Measurements from ENCODE around the gene PTRH1.

The PTRH1 gene

DNA sequence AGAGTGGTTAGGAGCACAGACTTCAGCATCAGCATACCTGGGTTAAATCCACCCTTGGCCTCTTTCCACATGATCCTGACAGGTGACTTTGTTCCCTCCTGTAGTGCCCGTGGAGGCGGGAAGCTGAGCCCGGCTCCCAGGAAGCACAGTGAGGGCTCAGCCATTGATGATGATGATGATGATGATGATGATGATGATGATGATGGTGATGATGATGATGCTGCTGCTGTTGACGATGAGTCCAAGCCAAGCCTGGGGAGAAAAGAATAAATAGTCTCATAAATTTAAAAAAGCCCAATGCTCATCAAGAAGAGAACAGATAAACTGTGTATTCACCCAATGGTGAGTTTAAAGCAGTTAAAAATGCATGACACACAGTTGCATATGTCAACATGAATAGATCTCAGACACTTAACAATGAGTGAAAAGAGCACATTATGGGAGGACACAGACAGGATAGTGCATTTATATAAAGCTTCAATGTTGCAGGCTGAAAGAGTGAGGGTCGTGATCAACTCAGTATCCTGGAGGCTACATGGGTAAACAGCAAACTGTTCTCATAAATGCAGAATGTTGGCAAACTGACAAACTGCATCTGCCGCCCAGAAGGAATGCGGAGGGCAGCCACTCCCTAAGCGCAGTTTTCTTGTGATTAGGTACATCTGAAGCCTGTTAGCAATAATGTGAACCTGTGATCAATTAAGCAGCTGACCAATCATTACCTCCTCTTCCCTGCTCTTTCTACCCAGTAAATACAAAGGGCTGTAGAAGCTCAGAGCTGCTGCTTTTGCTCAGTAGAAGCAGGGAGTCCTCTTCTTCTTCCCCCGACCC, 20.4 kb downstream of the PTRH1 start:
- no peak for DNase-seq

DNA sequence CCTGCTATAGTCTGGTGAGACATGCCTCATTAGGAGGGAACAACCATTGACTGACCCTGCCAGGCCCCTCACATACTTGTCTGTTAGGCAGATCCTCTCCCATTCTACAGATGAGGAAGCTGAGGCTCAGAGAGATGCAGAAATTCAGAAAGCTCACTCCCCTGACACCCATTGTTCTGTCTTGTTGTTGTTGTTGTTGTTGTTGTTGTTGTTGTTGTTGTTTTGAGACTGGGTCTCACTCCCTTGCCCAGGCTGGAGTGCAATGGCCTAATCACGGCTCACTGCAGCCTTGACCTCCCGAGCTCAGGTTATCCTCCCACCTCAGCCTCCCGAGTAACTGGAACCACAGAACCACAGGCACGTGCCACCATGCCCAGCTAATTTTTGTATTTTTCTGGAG, 21.8 kb downstream of the PTRH1 start:
- DNase-seq: no peak

DNA sequence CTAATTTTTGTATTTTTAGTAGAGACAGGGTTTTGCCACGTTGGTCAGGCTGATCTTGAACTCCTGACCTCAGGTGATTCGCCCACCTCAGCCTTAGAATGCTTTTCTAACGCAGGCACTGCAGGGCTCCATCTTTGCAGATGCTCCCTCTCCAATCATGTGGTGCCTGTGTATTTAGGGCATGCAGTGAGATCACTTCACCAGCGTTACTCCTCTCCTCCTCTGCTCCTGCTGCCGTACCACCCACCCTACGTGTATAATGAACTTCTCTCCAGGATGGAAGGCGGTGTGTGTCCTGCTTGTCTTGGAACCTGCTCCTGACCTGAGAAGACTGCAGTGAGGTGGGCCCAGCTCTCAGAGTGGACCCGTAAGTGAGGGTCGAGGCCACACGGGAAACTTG, 22.3 kb downstream of the PTRH1 start:
- no peak for DNase-seq

DNA sequence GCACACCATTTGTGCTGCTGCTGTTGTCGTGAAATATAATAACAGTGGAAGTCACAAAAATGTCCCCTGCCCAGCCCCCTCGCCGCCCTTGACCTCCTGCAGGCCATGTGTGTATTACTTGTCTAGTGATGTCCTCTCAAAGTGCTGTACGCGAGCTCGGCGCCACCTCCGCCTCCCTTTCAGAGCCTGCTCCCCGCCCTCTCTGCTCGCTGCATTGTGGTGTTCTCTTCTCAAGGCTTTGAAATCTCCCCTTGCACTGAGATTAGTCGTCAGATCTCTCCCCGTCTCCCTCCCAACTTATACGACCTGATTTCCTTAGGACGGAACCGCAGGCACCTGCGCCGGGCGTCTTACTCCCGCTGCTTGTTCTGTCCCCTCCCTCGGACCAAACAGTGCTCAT, 23.4 kb downstream of the PTRH1 start:
- no peak for DNase-seq

DNA sequence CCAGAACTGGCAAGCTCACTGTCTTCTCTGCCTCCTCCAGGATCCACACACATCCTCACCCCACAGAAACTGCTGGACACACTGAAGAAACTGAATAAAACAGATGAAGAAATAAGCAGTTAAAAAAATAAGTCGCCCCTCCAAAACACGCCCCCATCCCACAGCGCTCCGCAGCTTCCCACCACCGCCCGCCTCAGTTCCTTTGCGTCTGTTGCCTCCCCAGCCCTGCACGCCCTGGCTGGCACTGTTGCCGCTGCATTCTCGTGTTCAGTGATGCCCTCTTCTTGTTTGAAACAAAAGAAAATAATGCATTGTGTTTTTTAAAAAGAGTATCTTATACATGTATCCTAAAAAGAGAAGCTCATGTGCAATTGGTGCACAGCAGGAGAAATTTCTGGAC, 24.7 kb downstream of the PTRH1 start:
- no peak for DNase-seq

DNA sequence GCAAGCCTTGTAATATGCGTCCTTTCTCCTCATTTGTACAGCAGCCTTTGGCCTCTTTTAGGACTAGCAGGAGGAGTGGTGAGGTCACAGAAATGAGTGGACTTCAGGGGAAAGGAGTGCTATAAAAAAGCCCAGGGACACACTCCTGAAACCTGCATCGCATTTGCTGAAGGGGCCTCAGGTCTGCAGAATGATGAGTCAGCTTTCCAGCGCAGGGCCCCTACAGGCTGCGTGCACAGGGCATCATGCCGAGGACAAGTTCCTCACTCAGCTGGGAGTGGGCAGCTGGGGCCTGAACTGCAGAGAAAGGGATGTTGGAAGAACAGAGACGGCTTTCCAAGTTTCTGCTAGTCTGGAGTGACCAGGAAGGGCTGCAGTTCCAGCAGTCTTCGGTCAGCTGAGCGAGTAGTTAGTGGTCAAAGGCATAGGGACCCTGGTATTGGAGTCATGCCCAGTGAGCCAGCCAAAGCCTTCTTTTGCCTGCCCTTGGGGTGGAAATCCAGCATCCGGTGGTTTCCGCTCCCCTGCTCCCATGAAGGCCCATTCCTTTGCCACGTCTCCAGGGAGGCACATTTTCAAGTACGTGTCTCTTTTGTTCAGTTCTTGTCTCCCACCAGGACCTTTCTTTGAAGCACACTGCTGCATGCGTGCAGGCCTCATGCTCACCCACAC, 26.0 kb downstream of the PTRH1 start:
- no peak for DNase-seq

DNA sequence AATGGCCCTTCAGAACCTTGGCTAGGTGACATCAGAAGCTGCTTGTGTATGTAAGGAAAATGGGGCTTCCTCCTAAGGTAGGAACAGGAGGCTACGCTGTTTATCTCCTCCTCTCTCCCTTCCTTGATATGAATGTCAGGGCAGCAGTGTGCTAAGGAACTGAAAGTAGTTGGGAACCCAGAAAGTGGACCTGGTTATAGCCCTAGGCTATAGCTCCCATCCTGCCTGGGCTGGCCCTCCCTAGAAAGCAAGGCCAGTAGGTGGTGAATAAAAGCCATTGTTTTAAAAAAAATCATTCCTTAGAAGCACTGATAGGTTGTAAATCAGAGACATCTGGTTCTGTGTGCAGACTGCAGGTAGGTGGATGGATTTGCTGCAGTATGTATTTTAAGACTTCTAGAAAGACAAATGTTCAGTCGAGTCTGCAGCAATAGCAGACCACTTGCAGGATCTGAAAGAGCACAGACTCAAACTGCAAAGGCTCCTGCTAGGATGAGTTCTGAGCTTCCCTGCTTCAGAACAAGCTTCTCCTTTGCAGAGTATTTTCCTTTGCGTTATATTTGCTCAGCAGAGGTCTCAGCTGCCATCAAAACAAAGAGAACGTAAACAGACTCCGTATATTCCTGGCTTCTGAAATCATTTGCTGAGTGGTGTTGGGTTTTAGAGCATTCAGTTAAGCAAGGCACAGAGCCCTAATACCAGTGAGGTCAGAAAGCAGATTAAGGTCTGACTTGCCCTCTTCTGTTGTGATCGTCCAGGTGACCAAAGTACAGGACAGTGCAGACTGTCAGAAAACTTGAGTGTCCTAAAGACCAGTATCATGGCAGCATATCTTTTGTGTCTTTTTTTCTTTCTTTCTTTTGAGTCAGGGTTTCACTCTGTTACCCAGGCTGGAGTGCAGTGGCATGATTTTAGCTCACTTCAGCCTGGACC, 28.7 kb downstream of the PTRH1 start:
- DNase-seq: no peak

DNA sequence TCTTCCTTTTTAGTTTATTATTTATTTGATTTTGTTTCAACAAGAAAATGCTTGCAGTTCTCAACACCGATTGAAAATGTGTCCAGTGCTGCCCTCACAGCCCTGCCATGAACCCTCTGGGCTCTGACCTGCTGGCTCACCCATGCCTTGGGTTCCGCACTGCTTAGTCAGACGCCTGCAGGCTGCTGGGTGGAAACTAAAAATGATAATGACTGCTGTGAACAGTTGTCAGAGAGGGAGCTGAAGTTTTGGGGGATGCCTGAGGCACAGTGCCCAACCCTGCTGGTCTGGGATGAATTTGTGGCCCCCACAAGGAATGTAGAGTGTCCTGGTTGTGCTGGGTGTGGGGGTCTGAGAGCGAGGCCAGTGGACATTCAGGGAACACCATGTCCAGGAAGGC, 30.9 kb downstream of the PTRH1 start:
- DNase-seq: no peak

DNA sequence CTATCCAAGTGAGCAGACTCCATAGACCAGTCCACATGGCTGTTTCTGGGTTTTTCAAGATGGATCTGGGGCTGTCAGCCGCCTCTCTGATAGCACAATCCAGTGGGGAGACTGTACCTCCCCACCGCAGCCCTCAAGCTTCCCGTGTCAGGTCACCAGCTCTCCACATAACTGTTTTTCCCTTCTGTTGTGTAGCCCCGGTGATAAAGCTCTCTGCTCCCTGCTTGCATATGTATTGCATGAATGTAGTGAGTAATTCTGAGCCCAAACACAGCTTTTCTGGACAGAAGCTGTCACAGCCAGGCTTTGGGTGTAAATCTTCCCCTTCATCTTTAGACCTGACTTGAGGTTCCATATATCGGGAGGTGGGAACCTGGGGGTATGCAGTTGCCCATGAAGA, 31.7 kb downstream of the PTRH1 start:
- no peak for DNase-seq

DNA sequence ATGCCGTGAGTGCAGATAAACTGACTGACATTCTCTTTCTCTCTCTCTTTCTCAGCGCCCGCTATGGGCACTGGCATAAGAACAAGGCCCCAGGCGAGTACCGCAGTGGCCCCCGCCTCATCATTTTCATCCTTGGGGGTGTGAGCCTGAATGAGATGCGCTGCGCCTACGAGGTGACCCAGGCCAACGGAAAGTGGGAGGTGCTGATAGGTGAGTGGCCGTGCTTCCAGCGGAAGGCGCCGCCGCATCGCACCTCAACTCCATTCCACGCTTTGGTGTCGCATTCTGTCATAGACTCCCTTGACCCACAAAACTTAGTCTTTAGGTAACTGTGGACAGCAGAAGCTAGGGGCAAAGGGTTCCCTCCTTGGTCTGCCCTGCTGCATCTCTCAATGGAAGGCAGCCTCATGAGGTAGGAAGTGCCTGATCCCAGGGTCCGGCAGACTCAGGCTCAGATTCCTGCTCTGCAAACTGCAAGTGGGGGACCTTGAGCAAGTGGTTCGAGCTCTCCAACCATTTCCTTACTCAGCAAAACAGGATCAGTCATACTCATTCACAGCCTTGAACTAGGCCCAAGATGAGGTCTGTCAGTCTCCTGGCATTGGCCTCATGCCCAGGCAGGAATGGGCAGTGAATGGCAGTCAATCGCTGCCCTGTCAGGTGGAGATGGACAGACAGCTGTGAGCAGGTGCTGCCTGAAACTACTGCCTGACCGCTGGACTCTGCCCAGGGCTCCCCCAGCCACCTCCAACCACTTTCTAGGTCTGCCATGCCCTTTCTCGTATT, 32.9 kb downstream of the PTRH1 start:
- no peak for DNase-seq

DNA sequence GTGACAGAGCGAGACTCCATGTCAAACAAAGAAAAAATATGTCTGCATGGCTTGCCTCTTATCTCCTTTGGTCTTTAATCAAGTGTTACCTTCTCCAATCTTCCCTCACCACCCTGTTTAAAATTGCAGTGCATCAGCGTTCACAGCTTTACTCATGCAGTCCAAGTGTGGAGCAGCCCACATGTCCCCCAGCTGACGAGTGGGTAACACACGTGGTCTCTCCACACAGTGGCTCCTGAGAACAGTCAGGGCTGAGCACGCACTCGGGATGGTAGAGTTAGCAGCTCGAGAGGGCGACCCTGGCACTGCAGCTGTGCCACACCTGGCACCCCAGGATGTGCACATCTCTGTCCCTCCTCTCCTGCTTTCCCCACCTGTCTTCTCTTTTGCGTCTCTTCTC, 34.6 kb downstream of the PTRH1 start:
- DNase-seq: no peak

DNA sequence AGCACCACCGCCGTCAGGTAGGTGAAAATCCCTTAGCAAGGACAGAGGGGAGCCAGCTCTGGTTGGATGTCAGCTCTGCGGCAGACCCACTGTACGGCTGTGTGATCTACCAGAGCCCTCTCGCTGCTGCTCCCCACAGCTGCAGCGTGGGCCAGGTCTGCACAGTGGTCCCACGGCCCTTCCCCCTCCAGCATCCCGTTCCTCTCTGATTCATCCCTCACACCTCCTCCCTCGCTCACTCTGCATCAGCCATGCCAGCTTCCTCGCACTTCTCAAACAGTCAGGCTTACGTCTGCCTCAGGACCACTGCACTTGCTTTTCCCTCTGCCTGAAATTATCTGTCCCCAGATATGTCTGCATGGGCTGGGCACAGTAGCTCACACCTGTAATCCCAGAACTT, 35.2 kb downstream of the PTRH1 start:
- DNase-seq: no peak

DNA sequence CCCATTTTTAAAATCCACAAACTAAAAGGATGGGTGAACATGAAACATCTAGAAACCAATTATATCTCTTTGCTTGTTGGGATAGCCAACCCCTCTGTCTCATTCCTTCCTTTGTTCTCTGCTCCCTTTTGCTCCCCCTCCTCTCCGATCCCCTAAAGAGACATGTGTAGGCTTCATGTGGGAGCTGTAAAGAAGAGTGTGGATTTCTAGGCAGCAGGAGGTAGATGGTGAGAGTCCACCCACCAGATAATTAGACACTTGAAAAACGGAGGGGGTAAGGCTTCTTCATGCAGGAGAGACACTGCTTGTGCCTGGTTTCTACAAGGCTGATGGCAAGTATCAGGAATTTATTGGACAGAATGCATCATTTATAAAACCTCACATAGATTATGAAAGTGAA, 36.0 kb downstream of the PTRH1 start:
- no peak for DNase-seq

DNA sequence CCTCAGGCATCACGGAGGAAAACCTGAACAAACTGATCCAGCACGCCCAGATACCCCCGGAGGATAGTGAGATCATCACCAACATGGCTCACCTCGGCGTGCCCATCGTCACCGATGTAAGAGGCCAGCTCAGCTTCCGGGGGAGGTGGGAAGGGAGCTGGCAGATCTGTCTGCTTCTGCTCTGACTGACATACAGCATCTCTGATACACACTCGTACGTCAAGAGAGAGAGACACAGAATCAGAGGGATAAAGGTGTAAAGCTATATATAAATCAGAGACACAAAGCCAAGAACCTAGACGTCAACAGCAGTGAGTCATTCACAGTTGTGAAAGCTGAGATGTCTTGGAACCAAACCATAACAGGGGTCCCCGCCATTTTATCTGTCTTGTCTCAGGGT, 38.8 kb downstream of the PTRH1 start:
- no peak for DNase-seq

DNA sequence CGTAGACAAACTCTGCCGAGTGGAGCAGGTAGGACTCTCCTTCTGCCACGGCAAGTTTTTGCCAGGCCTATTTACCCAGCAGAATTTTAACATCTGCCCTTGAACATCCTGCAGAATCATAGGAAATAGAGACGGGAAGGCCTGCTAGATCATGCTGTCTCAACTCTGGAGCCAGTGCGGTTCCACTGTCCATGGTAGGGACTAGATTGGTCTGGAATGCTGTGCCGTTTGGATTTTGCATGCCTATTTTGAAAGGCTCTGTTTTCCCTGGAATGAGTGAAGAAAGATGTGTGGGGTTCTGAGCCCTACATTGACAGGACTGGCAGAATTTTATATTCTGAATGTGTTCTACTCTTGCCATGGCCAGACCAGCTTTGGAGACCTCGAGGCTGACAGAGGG, 42.2 kb downstream of the PTRH1 start:
- no peak for DNase-seq

DNA sequence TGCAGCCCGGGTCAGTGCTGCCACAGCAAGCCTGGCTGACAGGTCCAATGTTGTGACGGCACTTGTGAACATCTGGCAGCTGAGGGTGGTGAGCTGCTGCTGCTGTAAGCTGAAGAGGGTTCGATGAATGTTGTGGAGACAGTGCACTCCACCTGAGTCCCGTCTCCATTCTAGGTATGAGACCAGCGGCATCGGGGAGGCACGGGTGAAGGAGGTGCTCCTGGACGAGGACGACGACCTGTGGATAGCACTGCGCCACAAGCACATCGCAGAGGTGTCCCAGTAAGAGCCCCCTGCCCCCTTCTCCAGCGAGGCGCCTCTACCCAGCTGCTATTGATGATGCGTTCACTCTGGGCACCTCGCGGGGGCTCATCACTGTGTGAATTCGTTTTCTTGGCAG, 47.6 kb downstream of the PTRH1 start:
- no peak for DNase-seq

DNA sequence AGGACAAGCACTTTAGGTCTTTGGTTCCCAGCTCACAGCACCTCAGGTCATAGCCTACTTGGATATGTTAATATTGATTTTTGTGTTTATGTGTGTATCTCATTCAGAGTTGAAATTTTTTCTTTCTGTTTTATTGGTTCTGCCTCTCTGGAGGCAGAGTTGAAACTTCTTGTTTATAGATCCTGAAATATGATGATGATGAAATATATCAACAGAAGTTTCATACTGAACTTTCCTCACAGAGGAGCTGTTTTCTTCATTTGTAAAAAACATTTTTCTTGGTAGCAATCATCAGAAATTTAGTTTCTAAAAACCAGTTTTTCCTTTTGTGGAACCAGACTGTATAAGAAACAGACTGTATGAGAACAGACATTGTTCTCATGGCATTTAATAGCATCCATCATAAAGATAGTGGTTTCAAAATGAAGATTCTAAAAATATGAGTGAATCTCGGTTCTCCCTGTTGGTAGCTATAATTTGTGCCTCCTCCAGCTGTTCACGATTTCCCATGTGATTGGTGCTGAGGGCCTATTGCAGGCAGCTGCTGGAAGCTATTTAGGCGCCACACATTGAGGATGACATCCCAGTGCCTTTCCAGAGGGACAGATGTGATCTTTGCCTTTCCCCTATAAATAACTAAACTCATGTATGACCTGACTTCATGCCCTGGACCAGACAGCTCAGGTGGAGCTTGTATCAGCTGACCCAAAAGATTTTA, 48.2 kb downstream of the PTRH1 start:
- no peak for DNase-seq

DNA sequence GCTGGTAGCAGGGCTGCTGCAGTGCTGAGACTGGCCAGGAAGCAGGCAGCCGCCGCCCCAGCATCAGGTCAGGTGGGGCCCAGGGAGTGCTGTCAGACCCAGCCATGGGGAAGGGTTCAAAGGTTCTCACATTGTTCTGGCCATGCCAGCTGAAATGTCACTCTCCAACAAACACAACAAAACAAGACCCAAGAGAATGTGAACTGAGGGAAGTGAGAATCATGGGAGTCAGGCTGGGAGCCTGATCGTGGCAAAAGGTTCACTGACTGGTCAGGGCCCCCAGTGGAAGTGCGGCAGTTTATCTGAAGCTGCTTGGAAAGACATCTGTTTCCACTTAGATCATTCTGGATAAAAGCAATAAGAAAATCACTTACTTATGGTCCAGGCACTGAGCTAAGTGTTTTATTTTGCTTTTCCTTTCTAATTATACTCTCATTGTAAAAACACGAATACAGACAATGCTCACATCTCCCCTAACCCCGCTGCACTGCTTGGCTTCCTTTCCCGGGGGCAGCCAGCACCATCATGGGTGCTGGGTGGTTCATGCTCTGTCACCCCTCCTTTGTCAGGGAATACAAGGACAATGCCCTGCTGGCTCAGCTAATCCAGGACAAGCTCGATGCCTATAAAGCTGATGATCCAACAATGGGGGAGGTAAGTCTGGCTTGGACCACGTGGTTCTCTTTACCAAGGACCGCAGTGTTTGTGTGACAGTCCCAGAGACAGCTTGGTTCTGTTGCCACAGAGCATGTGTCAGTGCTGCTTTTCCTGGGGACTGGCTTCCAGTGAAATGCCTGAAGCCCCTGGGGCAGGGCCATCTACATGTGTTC, 50.6 kb downstream of the PTRH1 start:
- no peak for DNase-seq

DNA sequence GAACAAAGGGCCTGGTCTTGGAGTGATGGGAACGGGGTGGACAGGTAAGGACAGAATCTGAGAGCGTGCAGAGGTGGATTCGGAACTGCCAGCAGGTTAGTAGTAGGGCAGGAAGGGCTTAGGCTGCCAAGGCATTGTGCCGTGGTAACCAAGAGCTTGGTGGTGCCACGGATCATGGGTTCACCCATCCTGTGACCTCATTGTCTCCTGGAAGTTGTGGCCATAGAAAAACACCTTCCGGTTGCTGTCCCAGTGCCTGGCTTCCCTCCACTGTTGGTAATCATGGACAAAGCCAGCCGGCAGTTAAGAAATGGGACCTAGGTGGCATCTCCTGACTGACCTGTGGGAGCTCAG, 51.2 kb downstream of the PTRH1 start:
- no peak for DNase-seq

Data from suppressor macrophage treated with lipopolysaccharide for 1 hour (primary cell).